Measurements from ENCODE around the gene PGA4.
"Not testable (repeated sequence)": the region's sequence is repeated elsewhere in the genome, so short reads cannot be mapped to it uniquely, and the experiment has no call there.

PGA4 gene

GRCh38 chr11:61222692-61223091, 545 bp downstream of the PGA4 start:
- DNase-seq (ENCODE audit: low read depth in 1 of 2, low spot score in 1 of 2); in situ Hi-C loops (cut with HindIII; ENCODE audit: low pct_unique_long_range_greater_than_20kb, low sequenced_read_pairs): not testable (repeated sequence)

DNA sequence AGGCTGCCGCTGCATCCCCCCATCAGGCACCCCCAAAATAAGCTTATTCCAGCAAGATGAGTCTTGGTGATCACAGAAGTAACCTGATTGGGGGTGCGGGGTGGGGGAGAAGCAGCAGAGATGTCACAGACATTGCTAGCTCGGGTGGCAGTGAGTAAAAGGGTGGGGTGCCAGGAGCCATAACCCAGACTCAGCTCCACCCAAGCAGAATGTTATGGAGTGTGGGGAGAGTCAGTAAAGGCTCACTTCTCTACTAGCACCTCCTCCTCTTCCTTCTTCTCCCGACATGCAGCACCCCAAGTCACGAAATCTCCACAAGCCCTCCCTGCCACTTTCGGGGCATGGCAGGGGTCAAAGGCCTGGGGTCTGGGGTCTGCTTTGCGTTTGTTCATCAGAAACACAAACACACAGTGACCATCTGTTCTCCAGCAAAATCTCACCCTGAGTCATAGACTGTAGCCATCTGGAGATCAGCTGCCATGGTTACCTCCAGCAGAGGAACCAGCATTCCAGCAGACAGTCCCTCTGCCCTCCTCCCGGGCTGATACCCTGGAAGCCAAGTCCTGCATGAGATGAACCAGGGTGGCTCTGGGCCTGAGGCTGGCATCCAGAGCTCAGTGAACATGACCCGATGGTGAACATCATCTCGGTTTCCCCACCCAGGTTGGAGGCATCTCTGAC, 4.5 kb downstream of the PGA4 start:
- in situ Hi-C loops (cut with HindIII; ENCODE audit: low pct_unique_long_range_greater_than_20kb, low sequenced_read_pairs); DNase-seq (ENCODE audit: low read depth in 1 of 2, low spot score in 1 of 2): not testable (repeated sequence)

DNA sequence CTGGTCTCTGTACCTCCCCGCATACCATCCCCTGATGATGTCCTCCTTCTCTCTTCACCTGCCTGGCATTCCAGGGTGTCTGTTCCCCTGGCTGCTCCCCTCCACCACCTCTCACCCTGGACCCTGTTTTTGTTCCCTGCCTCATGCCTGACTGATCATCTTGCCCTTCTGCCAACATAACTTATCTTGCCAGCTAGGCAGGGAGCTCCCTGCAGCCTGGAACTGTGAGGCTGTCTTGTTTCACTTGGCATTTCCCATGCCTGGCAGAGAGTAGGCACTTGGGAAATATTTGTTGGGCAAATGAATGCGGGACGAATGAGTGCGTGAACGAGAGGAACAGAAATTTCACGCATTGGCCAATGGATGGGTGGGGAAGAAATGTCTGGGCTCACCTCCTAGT, 7.3 kb downstream of the PGA4 start:
- in situ Hi-C loops (cut with HindIII; ENCODE audit: low pct_unique_long_range_greater_than_20kb, low sequenced_read_pairs); DNase-seq (ENCODE audit: low read depth in 1 of 2, low spot score in 1 of 2): not testable (repeated sequence)

DNA sequence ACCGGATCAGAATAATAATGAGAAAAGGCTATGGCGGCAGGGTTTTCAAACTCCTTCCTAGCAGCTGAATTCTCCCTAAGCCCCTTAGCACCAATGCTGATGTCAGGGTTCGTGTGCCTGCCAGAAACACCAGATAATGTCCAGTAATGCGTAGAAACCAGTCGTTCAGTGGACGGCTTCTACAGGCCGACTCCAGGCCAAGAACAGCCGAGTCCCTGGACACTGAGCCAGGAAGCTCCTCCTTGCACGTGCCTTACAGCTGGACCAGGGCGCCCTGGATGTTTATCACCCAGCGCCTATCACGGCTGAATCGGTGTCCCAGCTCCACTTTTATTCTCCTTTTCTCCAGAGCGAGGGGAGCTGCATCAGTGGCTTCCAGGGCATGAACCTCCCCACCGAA, 8.9 kb downstream of the PGA4 start:
- DNase-seq (ENCODE audit: low read depth in 1 of 2, low spot score in 1 of 2); in situ Hi-C loops (cut with HindIII; ENCODE audit: low pct_unique_long_range_greater_than_20kb, low sequenced_read_pairs): not testable (repeated sequence)

GRCh38 chr11:61231585-61231984, 9.4 kb downstream of the PGA4 start:
- in situ Hi-C loops (cut with HindIII; ENCODE audit: low pct_unique_long_range_greater_than_20kb, low sequenced_read_pairs); DNase-seq (ENCODE audit: low read depth in 1 of 2, low spot score in 1 of 2): not testable (repeated sequence)

DNA sequence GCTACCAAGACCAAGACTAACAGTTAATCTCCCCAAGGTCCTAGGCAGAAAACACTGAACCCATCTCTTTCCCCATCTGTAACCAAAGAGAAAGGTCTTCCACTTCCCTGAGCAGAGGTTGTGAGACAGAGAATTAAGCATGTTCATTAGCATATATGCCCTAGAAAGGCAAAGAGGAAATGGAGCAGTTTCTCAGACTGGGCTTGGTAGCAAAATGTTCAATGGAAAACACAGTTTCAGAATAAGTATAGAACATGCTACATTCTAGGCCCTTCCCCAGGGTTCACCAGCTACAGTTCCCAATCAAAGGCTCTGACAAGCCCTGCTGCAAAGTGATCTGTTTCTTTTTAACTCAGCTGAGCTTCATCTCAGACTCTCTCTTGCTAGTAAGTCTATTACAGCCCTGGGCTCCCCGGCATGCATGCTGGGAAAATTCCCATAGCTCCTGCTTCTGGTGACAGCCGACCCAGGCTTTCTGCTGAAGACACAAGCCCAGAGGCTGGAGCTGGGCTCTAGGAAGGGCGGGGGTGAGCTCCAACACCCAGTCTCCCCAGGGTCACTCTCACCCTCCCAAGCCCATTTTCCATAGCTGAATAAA, 10.5 kb downstream of the PGA4 start:
- in situ Hi-C loops (cut with HindIII; ENCODE audit: low pct_unique_long_range_greater_than_20kb, low sequenced_read_pairs); DNase-seq (ENCODE audit: low read depth in 1 of 2, low spot score in 1 of 2): not testable (repeated sequence)

DNA sequence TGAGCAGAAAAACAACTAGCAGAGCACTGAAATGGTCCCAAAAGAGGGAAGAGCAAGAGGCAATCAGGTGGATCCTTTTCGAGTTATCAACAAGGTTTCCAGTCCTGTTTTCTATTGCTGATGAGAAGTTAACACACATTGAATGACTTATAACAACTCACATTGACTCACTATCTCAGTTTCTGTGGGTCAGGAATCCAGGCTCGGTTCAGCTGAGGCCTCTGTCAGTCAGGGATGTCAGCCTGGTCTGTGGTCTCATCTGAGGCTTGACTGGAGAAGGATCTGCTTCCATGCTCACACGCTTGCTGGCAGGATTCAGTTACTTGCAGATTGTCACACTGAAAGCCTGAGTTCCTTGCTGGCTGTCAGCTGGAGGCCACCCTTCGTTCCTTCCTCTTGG, 15.0 kb downstream of the PGA4 start:
- in situ Hi-C loops (cut with HindIII; ENCODE audit: low pct_unique_long_range_greater_than_20kb, low sequenced_read_pairs); DNase-seq (ENCODE audit: low read depth in 1 of 2, low spot score in 1 of 2): not testable (repeated sequence)

DNA sequence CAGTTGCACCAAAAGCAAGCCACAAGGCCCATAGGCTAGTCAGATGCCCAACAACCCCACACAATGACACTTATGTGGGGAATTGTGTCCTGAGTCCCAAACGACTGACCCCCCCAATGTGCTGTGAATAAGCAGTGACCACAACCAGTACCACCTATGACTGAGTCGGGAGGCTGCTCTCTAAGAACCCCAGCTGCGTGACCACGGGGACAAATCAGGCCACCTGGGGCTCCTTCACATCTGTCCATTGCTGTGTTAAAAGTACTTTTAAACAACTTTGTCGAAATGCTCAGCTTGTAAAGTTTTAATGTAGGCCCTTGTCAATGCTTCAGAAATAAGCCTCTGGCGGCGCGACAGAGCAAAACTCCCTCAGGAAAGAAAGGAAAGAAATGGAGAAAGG, 18.1 kb downstream of the PGA4 start:
- DNase-seq (ENCODE audit: low read depth in 1 of 2, low spot score in 1 of 2); in situ Hi-C loops (cut with HindIII; ENCODE audit: low pct_unique_long_range_greater_than_20kb, low sequenced_read_pairs): not testable (repeated sequence)

- DNase-seq (ENCODE audit: low read depth in 1 of 2, low spot score in 1 of 2); in situ Hi-C loops (cut with HindIII; ENCODE audit: low pct_unique_long_range_greater_than_20kb, low sequenced_read_pairs): not testable (repeated sequence)
Observed at GRCh38 chr11:61240875-61241274, 18.7 kb downstream of the PGA4 start, which contains the start of gene PGA5. PGA5 (plus strand) TSS chr11:61241175; CDS start chr11:61241227, 52 bp downstream.

GRCh38 chr11:61241526-61241925, 19.4 kb downstream of the PGA4 start:
- DNase-seq (ENCODE audit: low read depth in 1 of 2, low spot score in 1 of 2); in situ Hi-C loops (cut with HindIII; ENCODE audit: low pct_unique_long_range_greater_than_20kb, low sequenced_read_pairs): not testable (repeated sequence)

DNA sequence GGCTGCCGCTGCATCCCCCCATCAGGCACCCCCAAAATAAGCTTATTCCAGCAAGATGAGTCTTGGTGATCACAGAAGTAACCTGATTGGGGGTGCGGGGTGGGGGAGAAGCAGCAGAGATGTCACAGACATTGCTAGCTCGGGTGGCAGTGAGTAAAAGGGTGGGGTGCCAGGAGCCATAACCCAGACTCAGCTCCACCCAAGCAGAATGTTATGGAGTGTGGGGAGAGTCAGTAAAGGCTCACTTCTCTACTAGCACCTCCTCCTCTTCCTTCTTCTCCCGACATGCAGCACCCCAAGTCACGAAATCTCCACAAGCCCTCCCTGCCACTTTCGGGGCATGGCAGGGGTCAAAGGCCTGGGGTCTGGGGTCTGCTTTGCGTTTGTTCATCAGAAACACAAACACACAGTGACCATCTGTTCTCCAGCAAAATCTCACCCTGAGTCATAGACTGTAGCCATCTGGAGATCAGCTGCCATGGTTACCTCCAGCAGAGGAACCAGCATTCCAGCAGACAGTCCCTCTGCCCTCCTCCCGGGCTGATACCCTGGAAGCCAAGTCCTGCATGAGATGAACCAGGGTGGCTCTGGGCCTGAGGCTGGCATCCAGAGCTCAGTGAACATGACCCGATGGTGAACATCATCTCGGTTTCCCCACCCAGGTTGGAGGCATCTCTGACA, 23.3 kb downstream of the PGA4 start:
- DNase-seq (ENCODE audit: low read depth in 1 of 2, low spot score in 1 of 2); in situ Hi-C loops (cut with HindIII; ENCODE audit: low pct_unique_long_range_greater_than_20kb, low sequenced_read_pairs): not testable (repeated sequence)

GRCh38 chr11:61248071-61248470, 25.9 kb downstream of the PGA4 start:
- DNase-seq (ENCODE audit: low read depth in 1 of 2, low spot score in 1 of 2); in situ Hi-C loops (cut with HindIII; ENCODE audit: low pct_unique_long_range_greater_than_20kb, low sequenced_read_pairs): not testable (repeated sequence)

- in situ Hi-C loops (cut with HindIII; ENCODE audit: low pct_unique_long_range_greater_than_20kb, low sequenced_read_pairs); DNase-seq (ENCODE audit: low read depth in 1 of 2, low spot score in 1 of 2): not testable (repeated sequence)
Observed at GRCh38 chr11:61249201-61249600, 27.1 kb downstream of the PGA4 start.

DNA sequence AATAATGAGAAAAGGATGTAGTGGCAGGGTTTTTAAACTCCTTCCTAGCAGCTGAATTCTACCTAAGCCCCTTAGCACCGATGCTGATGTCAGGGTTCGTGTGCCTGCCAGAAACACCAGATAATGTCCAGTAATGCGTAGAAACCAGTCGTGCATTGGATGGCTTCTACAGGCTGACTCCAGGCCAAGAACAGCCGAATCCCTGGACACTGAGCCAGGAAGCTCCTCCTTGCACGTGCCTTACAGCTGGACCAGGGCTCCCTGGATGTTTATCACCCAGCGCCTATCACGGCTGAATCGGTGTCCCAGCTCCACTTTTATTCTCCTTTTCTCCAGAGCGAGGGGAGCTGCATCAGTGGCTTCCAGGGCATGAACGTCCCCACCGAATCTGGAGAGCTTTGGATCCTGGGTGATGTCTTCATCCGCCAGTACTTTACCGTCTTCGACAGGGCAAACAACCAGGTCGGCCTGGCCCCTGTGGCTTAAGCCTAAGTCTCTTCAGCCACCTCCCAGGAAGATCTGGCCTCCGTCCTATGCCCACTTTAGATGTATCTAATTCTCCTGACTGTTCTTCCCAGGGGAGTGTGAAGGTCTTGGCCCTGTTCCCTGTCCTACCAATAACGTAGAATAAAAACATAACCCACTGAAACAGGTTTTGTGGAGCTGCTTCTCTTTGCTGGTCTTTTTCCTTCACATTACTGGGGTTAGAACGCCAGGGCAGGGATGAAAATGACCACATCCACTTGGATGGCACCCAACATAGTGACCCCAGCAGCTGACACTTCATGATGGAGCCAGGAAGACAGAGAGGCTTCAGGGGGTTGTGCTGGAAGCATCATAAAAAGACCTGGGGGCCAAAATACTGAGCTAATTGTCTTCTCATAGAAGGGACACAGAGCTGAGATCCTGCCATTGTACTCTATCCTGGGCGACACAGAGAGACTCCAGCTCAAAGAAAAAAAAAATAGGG, 28.9 kb downstream of the PGA4 start:
- in situ Hi-C loops (cut with HindIII; ENCODE audit: low pct_unique_long_range_greater_than_20kb, low sequenced_read_pairs): not testable (repeated sequence)

GRCh38 chr11:61252332-61252731, 30.2 kb downstream of the PGA4 start:
- DNase-seq (ENCODE audit: low read depth in 1 of 2, low spot score in 1 of 2); in situ Hi-C loops (cut with HindIII; ENCODE audit: low pct_unique_long_range_greater_than_20kb, low sequenced_read_pairs): not testable (repeated sequence)

More for the DNA sequence above, 28.9 kb downstream of the PGA4 start:
- not testable (repeated sequence) for DNase-seq (ENCODE audit: low read depth in 1 of 2, low spot score in 1 of 2)
